Natural killer cell (primary cell): ENCODE data around the gene RBM46. TPM values are rescaled to one million over a fixed set of nuclear protein-coding genes. Genes with fewer than 3 reads are reported as not detected.

Source experiments
- ATAC-seq, 3 donors: fragments of 150-1000 bp in 2 of 3; fragments of 200-7000 bp in 1 of 3; cut with Tn5 transposase; 1 replicate in 1 of 3; 2 replicates in 2 of 3; pipeline ENCODE4 v1.10.0; 2021; ENCODE audit warnings: mild to moderate bottlenecking in 2 of 3, moderate library complexity in 2 of 3
- DNase-seq, 2 donors: peaks; one replicate each; pipeline versions ENCODE4 v3.0.0 to v3.0.0-alpha.2; 2013 to 2021; ENCODE audit warnings: mixed read lengths in 1 of 2
- H3K27ac ChIP-seq: one replicate; pipeline ENCODE4 v1.5.1; 2013; ENCODE audit warnings: mild to moderate bottlenecking, low read length
- H3K27me3 ChIP-seq: one replicate; pipeline ENCODE4 v1.6.1; 2013; ENCODE audit warnings: low read length; ENCODE audit not compliant: control insufficient read depth, insufficient read depth
- H3K36me3 ChIP-seq: one replicate; pipeline ENCODE4 v1.6.1; 2013; ENCODE audit warnings: low read length; ENCODE audit not compliant: control insufficient read depth, insufficient read depth
- H3K4me1 ChIP-seq: one replicate; pipeline ENCODE4 v1.6.1; 2013; ENCODE audit warnings: low read length; ENCODE audit not compliant: control insufficient read depth, insufficient read depth
- H3K4me3 ChIP-seq: one replicate; pipeline ENCODE4 v1.5.1; 2013; ENCODE audit warnings: low read length
- H3K9me3 ChIP-seq: one replicate; pipeline ENCODE4 v1.6.1; 2013; ENCODE audit warnings: low read length; ENCODE audit not compliant: control insufficient read depth, insufficient read depth
- H3K27ac Mint-ChIP-seq, 2 donors: one replicate each; pipeline ENCODE4 v1.8.0; 2022; ENCODE audit warnings: mild to moderate bottlenecking in 2 of 2, mixed read lengths in 2 of 2, moderate library complexity in 1 of 2
- H3K27me3 Mint-ChIP-seq, 2 donors: one replicate each; pipeline ENCODE4 v1.8.0; 2022; ENCODE audit warnings: low read depth in 2 of 2, mixed read lengths in 2 of 2
- H3K36me3 Mint-ChIP-seq: one replicate; pipeline ENCODE4 v1.8.0; 2022; ENCODE audit warnings: mixed read lengths
- H3K4me1 Mint-ChIP-seq, 2 donors: one replicate each; pipeline ENCODE4 v1.8.0; 2022; ENCODE audit warnings: mixed read lengths in 2 of 2
- H3K4me3 Mint-ChIP-seq: one replicate; pipeline ENCODE4 v1.8.0; 2022; ENCODE audit warnings: mild to moderate bottlenecking, moderate library complexity, mixed read lengths
- H3K9me3 Mint-ChIP-seq, 2 donors: one replicate each; pipeline ENCODE4 v1.8.0; 2022; ENCODE audit warnings: mixed read lengths in 2 of 2
- CTCF ChIP-seq: fragments of 200-600 bp; IDR thresholded peaks from one replicate; pipeline ENCODE4 v1.8.0; 2022; ENCODE audit warnings: antibody characterized with exemption
- WGBS: methylation state at CpG from one replicate; pipeline ENCODE4 v1.1.7; 2013; ENCODE audit warnings: missing lambda C conversion rate; ENCODE audit not compliant: insufficient coverage; 5-methylcytosine and 5-hydroxymethylcytosine counted together
- intact Hi-C: fragments of 100-400 bp; cut with micrococcal nuclease; formaldehyde crosslinking; loops from one replicate; pipeline ENCODE4 v1.14.2; 2022
- total RNA-seq, 4 donors: library from RNA; stranded (reverse); fragments of 120-200 nt in 1 of 4; gene quantifications; one replicate each; pipeline versions ENCODE4 v1.2.3 to v1.2.4, GENCODE V29; 2013 to 2022

Gene RBM46
- total RNA-seq, 3 donors from 2014 or later (not counting 1 experiment from before 2014, with no cell fraction given): not detected

GRCh38 chr4:154736770-154737169 is 44.3 kb upstream of the RBM46 start:
- intact Hi-C loops: no loop called here
- DNase-seq (no peak), ATAC-seq (no peak)
- Mint-ChIP-seq H3K36me3 (no peaks in the 10 kb centered on the region), H3K9me3 (peaks cover 2 to 4% of the 10 kb centered on the region in 2 donors), H3K27ac (no peak overlapping the region), H3K4me1 (no peaks in the 10 kb centered on the region), H3K27me3 (peaks cover 16 to 22% of the 10 kb centered on the region in 2 donors), H3K4me3 (no peak overlapping the region)
- no peak for TF ChIP-seq CTCF
- no peaks in the 10 kb centered on the region for H3K9me3 ChIP-seq
- H3K4me1 ChIP-seq: no peaks in the 10 kb centered on the region
- no peaks in the 10 kb centered on the region for H3K36me3 ChIP-seq
- no peak overlapping the region for H3K27ac ChIP-seq
- 75% methylated on average over 1 of the region's 1 CpG for WGBS
- no peak overlapping the region for H3K4me3 ChIP-seq
- H3K27me3 ChIP-seq: peaks cover 6% of the 10 kb centered on the region

- Mint-ChIP-seq H3K4me1 (peaks cover 0 to 2% of the 10 kb centered on the region in 2 donors), H3K27ac (no peak overlapping the region), H3K9me3 (peaks cover 0 to 2% of the 10 kb centered on the region in 2 donors), H3K27me3 (peaks cover 21 to 28% of the 10 kb centered on the region in 2 donors), H3K4me3 (no peak overlapping the region), H3K36me3 (no peaks in the 10 kb centered on the region)
- Histone ChIP-seq H3K4me1 (peaks cover 11% of the 10 kb centered on the region), H3K36me3 (no peaks in the 10 kb centered on the region), H3K4me3 (no peak overlapping the region), H3K27me3 (peaks cover 11% of the 10 kb centered on the region), H3K27ac (no peak overlapping the region), H3K9me3 (no peaks in the 10 kb centered on the region)
- 36% methylated on average over 2 of the region's 2 CpGs for WGBS
- ATAC-seq (no peak), DNase-seq (no peak)
- intact Hi-C loops: no loop called here
- no peak for TF ChIP-seq CTCF
Observed at GRCh38 chr4:154738426-154738825, 42.6 kb upstream of the RBM46 start.

GRCh38 chr4:154739111-154739510 is 42.0 kb upstream of the RBM46 start:
- Histone ChIP-seq H3K27ac (no peak overlapping the region), H3K36me3 (no peaks in the 10 kb centered on the region), H3K27me3 (peaks cover 16% of the 10 kb centered on the region), H3K9me3 (no peaks in the 10 kb centered on the region), H3K4me1 (peaks cover 17% of the 10 kb centered on the region), H3K4me3 (no peak overlapping the region)
- peaks cover 25 to 35% of the 10 kb centered on the region in 2 donors for H3K27me3 Mint-ChIP-seq
- no peaks in the 10 kb centered on the region for H3K36me3 Mint-ChIP-seq
- no peak overlapping the region for H3K27ac Mint-ChIP-seq
- DNase-seq (no peak), ATAC-seq (no peak)
- H3K4me1 Mint-ChIP-seq: peaks cover 3 to 8% of the 10 kb centered on the region in 2 donors
- H3K9me3 Mint-ChIP-seq: no peaks in the 10 kb centered on the region
- intact Hi-C loops: no loop called here
- no peak overlapping the region for H3K4me3 Mint-ChIP-seq
- no peak for TF ChIP-seq CTCF

- intact Hi-C loops: no loop called here
- Histone ChIP-seq H3K9me3 (no peaks in the 10 kb centered on the region), H3K4me3 (no peak overlapping the region), H3K27ac (no peak overlapping the region), H3K36me3 (no peaks in the 10 kb centered on the region), H3K4me1 (peaks cover 22% of the 10 kb centered on the region), H3K27me3 (peaks cover 25% of the 10 kb centered on the region)
- Mint-ChIP-seq H3K4me3 (no peak overlapping the region), H3K27me3 (peaks cover 36 to 44% of the 10 kb centered on the region in 2 donors), H3K27ac (no peak overlapping the region), H3K9me3 (no peaks in the 10 kb centered on the region), H3K36me3 (no peaks in the 10 kb centered on the region), H3K4me1 (peaks cover 5 to 12% of the 10 kb centered on the region in 2 donors)
- ATAC-seq: no peak
- TF ChIP-seq CTCF: no peak
- DNase-seq: no peak
- WGBS: 87% methylated on average over 24 of the region's 24 CpGs
Observed at GRCh38 chr4:154740462-154740861, 40.6 kb upstream of the RBM46 start.
